Right atrium auricular region (tissue), 2 donors: Measurements from ENCODE around the gene PIK3CB. TPM values are rescaled to one million over a fixed set of nuclear protein-coding genes. Genes with fewer than 3 reads are reported as not detected.
"Not testable (repeated sequence)": the region's sequence is repeated elsewhere in the genome, so short reads cannot be mapped to it uniquely, and the experiment has no call there.

Source experiments
- DNase-seq: peaks from one replicate; pipeline ENCODE4 v3.0.0-alpha.2; 2019; ENCODE audit warnings: low spot score
- H3K27ac ChIP-seq, 2 donors: fragments of 200-600 bp; sonication (generic); 1 replicate in 1 of 2; 2 replicates in 1 of 2; pipeline ENCODE4 v1.5.1; 2016 to 2019
- H3K27me3 ChIP-seq, 2 donors: fragments of 200-600 bp; sonication (generic); one replicate each; pipeline versions ENCODE4 v1.5.1 to v1.6.0; 2017 to 2019
- H3K36me3 ChIP-seq: fragments of 200-600 bp; sonication (generic); one replicate; pipeline ENCODE4 v1.5.1; 2016
- H3K4me1 ChIP-seq, 2 donors: fragments of 200-600 bp; sonication (generic); one replicate each; pipeline versions ENCODE4 v1.5.1 to v1.6.0; 2017 to 2019
- H3K4me3 ChIP-seq, 2 donors: fragments of 200-600 bp; sonication (generic); 1 replicate in 1 of 2; 2 replicates in 1 of 2; pipeline ENCODE4 v1.5.1; 2017 to 2019; ENCODE audit warnings: mild to moderate bottlenecking in 1 of 2, moderate library complexity in 1 of 2
- H3K9me3 ChIP-seq, 2 donors: fragments of 200-600 bp; sonication (generic); one replicate each; pipeline ENCODE4 v1.5.1; 2019
- total RNA-seq, 2 donors: library from RNA; depleted of rRNA; stranded (reverse); fragments of >200 nt; gene quantifications; one replicate each; pipeline ENCODE4 v1.1.0, GENCODE V29; 2016
- TF ChIP-seq, protein P1 (sequence below), 2 donors: fragments of 200-600 bp; sonication (generic); IDR thresholded peaks; one replicate each; pipeline ENCODE4 v1.5.1; 2019; ENCODE audit warnings: antibody characterized with exemption in 2 of 2

Gene PIK3CB
- total RNA-seq, 2 donors from 2014 or later = 27.7 to 35.0 TPM

DNA sequence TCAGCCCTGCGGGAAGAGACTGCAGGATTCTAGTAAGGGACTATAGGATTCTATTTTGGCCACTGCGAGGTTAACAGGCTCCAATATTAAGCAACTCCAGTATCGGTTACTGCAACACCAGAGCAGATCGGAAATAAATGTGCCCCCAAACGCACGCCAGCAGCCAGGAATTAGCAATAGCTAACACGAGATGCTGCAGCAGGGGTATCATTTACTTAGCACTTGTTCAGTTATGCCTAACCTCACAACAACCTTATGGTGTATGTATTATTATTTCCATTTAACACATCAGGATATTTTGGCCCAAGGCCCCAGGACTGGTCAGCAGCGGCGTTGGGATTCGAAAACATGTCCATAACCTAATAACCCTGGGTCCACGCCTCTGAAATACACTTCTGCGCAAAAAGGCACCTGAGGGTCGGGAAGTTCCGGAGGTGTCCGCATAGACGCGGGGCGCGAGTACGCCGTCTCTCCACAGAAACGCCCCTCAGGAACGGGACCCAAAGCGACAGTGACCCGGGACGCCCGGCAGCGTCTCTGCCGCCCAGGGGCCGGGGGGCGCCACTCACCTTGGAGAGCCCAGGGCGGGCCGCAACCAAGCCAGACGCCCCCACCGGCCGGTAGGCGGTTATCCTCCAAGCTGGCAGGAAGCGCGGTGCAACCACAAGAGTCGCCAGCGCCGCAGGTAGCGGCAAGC, 681 bp downstream of the PIK3CB start:
- H3K27me3 ChIP-seq = no peaks in the 10 kb centered on the region
- DNase-seq = no peak
- peaks cover 0 to 16% of the 10 kb centered on the region in 2 donors for H3K4me1 ChIP-seq
- H3K4me3 ChIP-seq = peak overlapping the region; percentile 90 to 97
- H3K36me3 ChIP-seq = no peaks in the 10 kb centered on the region
- TF ChIP-seq, protein P1, sequence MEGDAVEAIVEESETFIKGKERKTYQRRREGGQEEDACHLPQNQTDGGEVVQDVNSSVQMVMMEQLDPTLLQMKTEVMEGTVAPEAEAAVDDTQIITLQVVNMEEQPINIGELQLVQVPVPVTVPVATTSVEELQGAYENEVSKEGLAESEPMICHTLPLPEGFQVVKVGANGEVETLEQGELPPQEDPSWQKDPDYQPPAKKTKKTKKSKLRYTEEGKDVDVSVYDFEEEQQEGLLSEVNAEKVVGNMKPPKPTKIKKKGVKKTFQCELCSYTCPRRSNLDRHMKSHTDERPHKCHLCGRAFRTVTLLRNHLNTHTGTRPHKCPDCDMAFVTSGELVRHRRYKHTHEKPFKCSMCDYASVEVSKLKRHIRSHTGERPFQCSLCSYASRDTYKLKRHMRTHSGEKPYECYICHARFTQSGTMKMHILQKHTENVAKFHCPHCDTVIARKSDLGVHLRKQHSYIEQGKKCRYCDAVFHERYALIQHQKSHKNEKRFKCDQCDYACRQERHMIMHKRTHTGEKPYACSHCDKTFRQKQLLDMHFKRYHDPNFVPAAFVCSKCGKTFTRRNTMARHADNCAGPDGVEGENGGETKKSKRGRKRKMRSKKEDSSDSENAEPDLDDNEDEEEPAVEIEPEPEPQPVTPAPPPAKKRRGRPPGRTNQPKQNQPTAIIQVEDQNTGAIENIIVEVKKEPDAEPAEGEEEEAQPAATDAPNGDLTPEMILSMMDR (IDR thresholded peaks at IDR 0.05) = peak in 1 of 2 donors; percentile 61
- H3K9me3 ChIP-seq = no peaks in the 10 kb centered on the region
- peak overlapping the region; percentile 91 to 98 for H3K27ac ChIP-seq

DNA sequence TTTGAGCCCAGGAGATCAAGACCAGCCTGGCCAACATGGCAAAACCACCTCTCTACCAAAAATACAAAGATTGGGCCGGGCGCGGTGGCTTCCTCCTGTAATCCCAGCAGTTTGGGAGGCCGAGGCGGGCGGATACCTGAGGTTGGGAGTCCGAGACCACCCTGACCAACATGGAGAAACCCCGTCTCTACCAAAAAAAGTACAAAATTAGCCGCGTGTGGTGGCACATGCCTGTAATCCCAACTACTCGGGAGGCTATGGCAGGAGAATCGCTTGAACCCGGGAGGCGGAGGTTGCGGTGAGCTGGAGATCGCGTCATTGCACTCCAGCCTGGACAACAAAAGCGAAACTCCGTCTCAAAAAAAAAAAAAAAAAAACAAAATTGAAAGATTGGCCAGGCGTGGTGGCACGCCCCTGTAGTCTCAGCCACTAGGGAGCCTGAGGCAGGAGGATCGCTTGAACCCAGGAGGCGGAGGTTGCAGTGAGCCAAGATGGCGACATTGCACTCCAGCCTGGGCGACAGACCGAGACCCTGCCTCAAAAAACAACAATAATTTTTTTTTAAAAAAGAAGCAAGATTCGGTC, 2.2 kb downstream of the PIK3CB start:
- not testable (repeated sequence) for H3K27me3 ChIP-seq, DNase-seq, H3K27ac ChIP-seq, H3K9me3 ChIP-seq, H3K36me3 ChIP-seq, H3K4me3 ChIP-seq
- H3K4me1 ChIP-seq = peaks cover 0 to 16% of the 10 kb centered on the region in 2 donors

DNA sequence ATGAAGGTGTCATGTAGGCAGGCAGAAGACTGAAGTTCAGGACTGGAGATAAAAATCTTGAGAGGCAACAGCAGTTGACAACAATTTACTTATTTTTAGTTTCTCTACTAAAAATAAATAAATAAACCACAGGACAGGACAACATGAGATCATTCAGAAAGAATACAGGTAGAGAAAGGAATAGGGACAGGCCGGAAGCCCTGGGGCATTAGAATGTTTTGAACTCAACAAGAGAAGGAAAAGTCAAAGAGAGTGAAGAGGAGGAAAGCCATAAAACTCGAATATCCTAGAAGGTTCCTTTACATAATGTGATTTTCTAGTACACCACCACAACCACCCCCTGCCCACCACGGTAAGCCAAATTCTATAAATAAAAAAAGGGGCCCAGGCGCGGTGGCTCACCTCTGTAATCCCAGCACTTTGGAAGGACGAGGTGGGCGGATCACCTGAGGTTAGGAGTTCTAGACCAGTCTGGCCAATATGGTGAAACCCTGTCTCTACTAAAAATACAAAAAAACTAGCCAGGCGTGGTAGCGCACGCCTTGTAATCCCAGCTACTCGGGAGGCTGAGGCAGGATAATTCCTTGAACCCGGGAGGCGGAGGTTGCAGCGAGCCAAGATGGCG, 4.7 kb downstream of the PIK3CB start:
- Histone ChIP-seq H3K4me3 (no peak overlapping the region), H3K9me3 (no peaks in the 10 kb centered on the region), H3K27me3 (no peaks in the 10 kb centered on the region), H3K36me3 (no peaks in the 10 kb centered on the region), H3K4me1 (peaks cover 0 to 23% of the 10 kb centered on the region in 2 donors), H3K27ac (no peak overlapping the region)
- no peak for DNase-seq
- TF ChIP-seq, protein P1 (IDR thresholded peaks at IDR 0.05) = no peak

DNA sequence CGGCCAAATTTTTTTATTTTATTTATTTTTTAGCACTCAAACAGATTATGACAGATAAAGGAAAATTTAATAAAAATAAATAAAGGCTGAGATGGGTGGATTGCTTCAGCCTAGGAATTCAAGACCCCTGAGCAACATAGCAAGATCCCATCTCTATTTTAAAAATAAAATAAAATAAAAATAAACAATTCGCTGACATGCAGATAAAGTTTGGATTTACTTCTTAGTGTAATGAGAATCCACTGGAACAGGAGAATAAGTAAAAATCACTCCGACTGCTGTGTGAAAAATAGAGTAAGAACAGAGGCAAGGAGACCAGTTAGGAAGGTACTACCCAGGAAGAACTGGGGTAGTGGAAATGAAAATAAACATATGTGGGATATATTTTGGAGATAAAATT, 5.6 kb downstream of the PIK3CB start:
- no peak overlapping the region for H3K27ac ChIP-seq
- no peak overlapping the region for H3K4me3 ChIP-seq
- peaks cover 0 to 26% of the 10 kb centered on the region in 2 donors for H3K4me1 ChIP-seq
- no peak for DNase-seq
- TF ChIP-seq, protein P1 (IDR thresholded peaks at IDR 0.05) = no peak
- no peaks in the 10 kb centered on the region for H3K27me3 ChIP-seq
- no peaks in the 10 kb centered on the region for H3K36me3 ChIP-seq
- H3K9me3 ChIP-seq = no peaks in the 10 kb centered on the region

DNA sequence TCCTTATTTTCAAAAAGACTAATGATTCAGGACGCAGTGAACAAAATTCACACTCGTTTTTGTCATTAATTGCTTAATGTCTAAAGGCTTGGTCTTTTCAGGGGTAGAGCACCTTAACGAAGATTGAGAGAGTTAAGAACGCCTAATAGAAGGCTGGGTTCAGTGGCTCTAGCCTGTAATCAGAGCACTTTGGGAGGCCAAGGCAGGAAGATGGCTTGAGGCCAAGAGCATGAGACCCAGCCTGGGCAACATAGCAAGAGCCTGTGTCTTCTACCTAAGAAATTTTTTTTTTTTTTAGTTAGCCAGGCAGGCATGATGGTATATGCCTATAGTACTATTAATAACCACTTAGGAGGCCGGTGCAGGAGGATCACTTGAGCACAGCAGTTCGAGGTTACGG, 7.5 kb downstream of the PIK3CB start:
- H3K27ac ChIP-seq = no peak overlapping the region

DNA sequence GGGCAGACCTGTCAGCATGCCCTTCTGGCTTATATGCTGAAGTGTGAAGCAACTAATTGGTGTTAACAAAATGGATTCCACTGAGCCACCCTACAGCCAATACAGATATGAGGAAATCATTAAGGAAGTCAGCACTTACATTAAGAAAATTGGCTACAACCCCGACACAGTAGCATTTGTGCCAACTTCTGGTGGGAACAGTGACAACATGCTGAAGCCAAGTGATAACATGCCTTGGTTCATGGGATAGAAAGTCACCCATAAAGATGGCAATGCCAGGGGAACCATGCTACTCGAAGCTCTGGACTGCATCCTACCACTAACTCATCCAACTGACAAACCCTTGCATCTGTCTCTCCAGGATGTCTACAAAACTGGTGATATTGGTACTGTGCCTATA, 9.4 kb downstream of the PIK3CB start:
- DNase-seq = no peak
- Histone ChIP-seq H3K36me3 (no peaks in the 10 kb centered on the region), H3K9me3 (no peaks in the 10 kb centered on the region), H3K4me1 (peaks cover 0 to 21% of the 10 kb centered on the region in 2 donors), H3K27me3 (no peaks in the 10 kb centered on the region), H3K4me3 (no peak overlapping the region), H3K27ac (no peak overlapping the region)
- TF ChIP-seq, protein P1 (IDR thresholded peaks at IDR 0.05) = no peak

More for the DNA sequence above, 7.5 kb downstream of the PIK3CB start:
- Histone ChIP-seq H3K9me3 (no peaks in the 10 kb centered on the region), H3K36me3 (no peaks in the 10 kb centered on the region), H3K4me3 (no peak overlapping the region), H3K4me1 (peaks cover 0 to 21% of the 10 kb centered on the region in 2 donors), H3K27me3 (no peaks in the 10 kb centered on the region)
- DNase-seq = no peak
- TF ChIP-seq, protein P1 (IDR thresholded peaks at IDR 0.05) = no peak
